Measurements from ENCODE around the gene AMD1. TPM values are rescaled to one million over a fixed set of nuclear protein-coding genes. Genes with fewer than 3 reads are reported as not detected.
"Not testable (repeated sequence)": the region's sequence is repeated elsewhere in the genome, so short reads cannot be mapped to it uniquely, and the experiment has no call there.

The AMD1 gene
- total RNA-seq, result 10 to 100 TPM; 71.2 to 85.1 TPM

DNA sequence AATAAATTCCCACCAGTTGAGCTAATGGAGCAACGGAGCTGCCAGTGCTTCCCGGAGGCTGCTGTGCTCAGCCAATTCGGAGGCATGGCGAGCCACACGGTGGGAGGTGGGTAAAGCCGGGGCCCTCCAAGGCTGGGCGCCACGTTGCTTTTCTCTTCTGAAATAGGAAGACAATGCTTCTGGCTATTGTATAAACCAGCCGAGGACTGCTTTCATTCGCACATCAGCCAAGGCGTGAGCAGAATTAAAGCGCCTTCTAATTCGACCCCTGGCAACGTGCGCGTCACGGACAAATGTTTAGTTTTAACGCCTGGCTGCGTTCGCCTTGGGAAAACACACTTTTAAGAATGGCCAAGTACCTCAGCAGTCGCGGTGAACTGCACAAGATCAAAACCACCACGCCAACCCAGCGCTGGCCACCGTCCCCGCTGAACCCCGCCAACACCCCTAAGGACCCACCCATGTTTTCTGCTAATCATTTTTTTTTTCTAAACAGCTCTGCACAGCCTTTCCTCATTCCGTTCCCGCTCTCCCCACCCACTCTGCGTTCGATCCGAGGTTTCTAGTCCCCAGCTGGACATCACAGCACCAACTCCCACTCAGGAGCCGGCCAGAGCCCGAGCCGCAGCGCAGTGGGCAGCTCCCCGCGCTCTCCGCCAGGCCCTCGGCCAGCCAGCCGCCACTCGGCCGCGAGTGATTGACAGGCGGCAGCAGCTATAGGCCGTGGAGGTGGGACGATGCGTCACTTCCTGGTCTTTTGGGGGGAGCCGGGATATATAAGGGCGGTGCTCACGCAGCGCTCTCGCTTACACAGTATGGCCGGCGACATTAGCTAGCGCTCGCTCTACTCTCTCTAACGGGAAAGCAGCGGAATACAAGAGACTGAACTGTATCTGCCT is at the start of gene AMD1:
Gene AMD1 (plus strand): TSS at position 805 of the 899 bp plus-strand sequence. CDS start 321 bp downstream, outside the sequence.
- DNase-seq (peak; percentile 97), ATAC-seq (peak; percentile 71)
- H3K4me1 Mint-ChIP-seq, result peaks cover 28% of the 10 kb centered on the region
- no peaks in the 10 kb centered on the region for H3K9me3 Mint-ChIP-seq (ENCODE audit: low read depth)
- H3K27me3 Mint-ChIP-seq, result no peaks in the 10 kb centered on the region
- H3K36me3 Mint-ChIP-seq, result peaks cover 12% of the 10 kb centered on the region
- peak within 1 kb of the TSS; percentile 88 for H3K4me3 Mint-ChIP-seq
- CTCF ChIA-PET, result interaction anchor here (0.7 to 8.2 kb wide), 10 partner anchors 8 to 834 kb away, joined by 3 to 83 read pairs (median 4); partner anchors contain the start of genes CDK19 and RPF2
- peak within 1 kb of the TSS; percentile 99 for H3K27ac Mint-ChIP-seq

DNA sequence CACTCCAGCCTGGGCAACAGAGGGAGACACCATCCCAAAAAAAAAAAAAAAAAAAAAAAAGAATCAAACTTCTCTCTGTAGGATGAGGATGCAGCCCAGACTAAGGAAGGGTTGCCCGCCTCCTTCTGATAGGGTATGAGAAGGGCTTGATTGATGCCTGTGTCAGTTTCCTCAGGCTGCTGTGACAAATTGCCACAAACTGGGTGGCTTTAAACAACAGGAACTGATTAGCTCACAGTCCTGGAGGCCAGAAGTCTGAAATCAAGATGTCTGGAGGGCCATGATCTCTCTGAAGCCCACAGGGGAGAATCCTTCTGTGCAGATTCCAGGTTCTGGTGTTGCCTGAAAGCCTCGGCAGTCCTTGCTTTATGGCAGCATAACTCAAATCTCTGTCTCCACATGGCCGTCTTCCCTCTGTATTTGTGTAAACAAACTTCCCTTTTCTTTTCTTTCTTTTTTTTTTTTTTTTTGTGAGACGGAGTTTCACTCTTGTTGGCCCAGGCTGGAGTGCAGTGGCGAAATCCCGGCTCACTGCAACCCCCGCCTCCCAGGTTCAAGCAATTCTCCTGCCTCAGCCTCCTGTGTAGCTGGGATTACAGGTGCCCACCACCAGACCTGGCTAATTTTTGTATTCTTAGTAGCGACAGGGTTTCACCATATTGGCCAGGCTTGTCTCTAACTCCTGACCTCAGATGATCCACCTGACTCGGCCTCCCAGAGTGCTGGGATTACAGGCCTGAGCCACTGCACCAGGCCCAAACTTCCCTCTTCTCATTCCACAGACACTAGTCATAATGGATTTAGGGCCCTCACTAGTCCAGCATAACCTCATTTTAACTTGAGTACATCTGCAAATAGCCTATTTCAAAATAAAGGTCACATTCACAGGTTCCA is 48.1 kb upstream of the AMD1 start:
- Mint-ChIP-seq H3K36me3 (no peaks in the 10 kb centered on the region), H3K4me3 (no peak overlapping the region), H3K27ac (no peak overlapping the region), H3K27me3 (peaks cover 3% of the 10 kb centered on the region), H3K4me1 (peaks cover 9% of the 10 kb centered on the region), H3K9me3 (ENCODE audit: low read depth) (no peaks in the 10 kb centered on the region)
- DNase-seq, result no peak
- CTCF ChIA-PET, result interaction anchor here (0.7 kb wide), 1 partner anchor 126 kb away, joined by 3 read pairs; no protein-coding TSS in a partner anchor
- ATAC-seq, result no peak

DNA sequence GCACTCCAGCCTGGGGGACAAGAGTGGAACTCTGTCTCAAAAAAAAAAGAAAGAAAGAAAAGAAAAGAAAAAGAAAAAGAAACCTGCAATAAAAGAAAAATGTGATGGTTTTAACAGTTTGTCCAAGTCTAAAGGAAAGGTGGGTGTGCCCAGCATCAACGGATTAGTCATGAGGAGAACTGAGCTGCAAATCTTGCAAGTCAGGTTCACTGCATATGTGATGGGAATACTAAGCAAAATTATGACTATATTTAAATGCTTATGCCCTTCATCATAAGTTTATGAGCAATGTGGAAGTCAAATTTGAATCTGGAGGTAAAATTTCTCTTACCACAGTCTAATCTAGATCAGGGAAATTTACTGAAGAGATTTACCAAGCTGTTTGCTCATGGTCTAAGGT is 46.2 kb upstream of the AMD1 start:
- no peak overlapping the region for H3K27ac Mint-ChIP-seq
- H3K27me3 Mint-ChIP-seq, result no peaks in the 10 kb centered on the region
- ATAC-seq (no peak), DNase-seq (no peak)
- no peaks in the 10 kb centered on the region for H3K9me3 Mint-ChIP-seq (ENCODE audit: low read depth)
- CTCF ChIA-PET, result interaction anchor here (0.5 to 0.7 kb wide), 2 partner anchors 46 to 129 kb away, joined by 3 read pairs; partner anchors contain the start of gene AMD1
- no peaks in the 10 kb centered on the region for H3K36me3 Mint-ChIP-seq
- no peaks in the 10 kb centered on the region for H3K4me1 Mint-ChIP-seq
- H3K4me3 Mint-ChIP-seq, result no peak overlapping the region

DNA sequence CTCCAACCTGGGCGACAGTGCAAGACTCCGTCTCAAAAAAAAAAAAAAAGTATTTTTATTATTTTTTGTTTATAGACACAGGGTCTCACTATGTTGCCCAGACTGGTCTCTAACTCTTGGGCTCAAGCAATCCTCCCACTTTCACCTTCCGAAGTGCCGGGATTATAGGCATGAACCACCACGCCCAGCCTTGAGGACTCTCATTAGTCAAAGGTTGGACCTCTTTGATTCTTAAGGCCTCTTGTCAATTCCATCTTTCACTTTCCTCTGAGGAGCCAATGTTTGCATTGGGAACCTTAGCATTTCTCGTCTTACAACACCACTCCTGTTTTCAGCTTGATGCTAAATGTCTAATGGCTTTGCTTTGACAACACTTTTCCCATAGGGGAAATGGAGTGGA is 43.2 kb upstream of the AMD1 start:
- Mint-ChIP-seq H3K27ac (no peak overlapping the region), H3K4me3 (no peak overlapping the region), H3K9me3 (ENCODE audit: low read depth) (no peaks in the 10 kb centered on the region), H3K4me1 (no peaks in the 10 kb centered on the region), H3K36me3 (no peaks in the 10 kb centered on the region), H3K27me3 (no peaks in the 10 kb centered on the region)
- CTCF ChIA-PET, result no interaction called here
- ATAC-seq, result no peak
- DNase-seq, result no peak

DNA sequence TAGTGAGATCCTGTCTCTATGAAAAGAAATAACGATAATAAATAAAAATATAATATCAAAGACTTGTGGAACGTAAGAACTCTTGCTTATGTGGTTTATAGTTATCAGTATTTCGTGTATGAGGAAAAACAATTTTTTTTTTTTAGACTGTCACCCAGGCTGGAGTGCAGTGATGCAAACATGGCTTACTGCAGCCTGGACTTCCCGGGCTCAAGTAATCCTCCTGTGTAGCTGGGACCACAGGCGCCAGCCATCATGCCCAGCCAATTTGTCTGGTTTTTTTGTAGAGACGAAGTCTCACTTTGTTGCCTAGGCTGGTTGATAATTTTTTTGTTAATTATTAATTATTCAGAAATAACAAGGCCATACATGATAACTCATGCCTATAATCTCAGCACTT is 40.8 kb upstream of the AMD1 start:
- ATAC-seq (no peak), DNase-seq (no peak)
- Mint-ChIP-seq H3K27me3 (no peaks in the 10 kb centered on the region), H3K4me3 (no peak overlapping the region), H3K4me1 (no peaks in the 10 kb centered on the region), H3K27ac (no peak overlapping the region), H3K9me3 (ENCODE audit: low read depth) (no peaks in the 10 kb centered on the region), H3K36me3 (no peaks in the 10 kb centered on the region)
- CTCF ChIA-PET, result no interaction called here

DNA sequence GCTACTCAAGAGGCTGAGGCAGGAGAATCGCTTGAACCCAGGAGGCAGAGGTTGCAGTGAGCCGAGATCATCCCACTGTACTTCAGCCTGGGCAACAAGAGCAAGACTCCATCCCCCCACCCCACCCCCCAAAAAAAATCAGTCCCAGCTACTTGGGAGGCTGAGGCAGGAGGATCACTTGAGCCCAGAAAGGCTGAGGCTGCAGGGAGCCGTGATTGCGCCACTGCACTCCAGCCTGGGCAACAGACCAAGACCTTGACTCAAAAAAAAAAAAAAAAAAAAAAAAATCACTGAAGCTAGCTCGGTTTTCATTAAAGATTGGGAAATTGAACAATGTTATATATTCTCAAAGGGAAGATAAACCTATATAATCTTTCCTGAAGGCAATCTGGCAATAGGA is 38.8 kb upstream of the AMD1 start:
- H3K9me3 Mint-ChIP-seq (ENCODE audit: low read depth); DNase-seq; CTCF ChIA-PET; H3K4me1 Mint-ChIP-seq; ATAC-seq; H3K27ac Mint-ChIP-seq; H3K4me3 Mint-ChIP-seq; H3K36me3 Mint-ChIP-seq; H3K27me3 Mint-ChIP-seq: not testable (repeated sequence)

DNA sequence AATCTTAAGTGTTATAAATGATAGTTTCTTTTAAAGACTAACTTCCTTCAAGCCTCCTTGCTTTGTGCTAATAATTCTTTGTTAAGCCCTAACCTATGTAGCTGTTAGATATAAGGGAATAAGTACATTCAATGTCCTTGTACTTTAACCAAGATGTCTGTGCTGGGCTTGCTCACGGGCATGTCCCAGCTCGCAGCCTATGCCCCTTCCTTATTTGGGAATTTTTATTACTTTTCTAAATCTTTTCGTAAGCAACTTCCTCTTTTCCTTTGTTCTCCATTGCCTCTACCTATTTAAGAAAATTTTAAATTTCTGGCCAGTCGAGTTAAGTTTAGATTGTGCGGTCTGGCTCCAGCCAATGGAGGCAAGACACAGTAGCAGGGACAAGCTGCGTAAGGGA is 33.3 kb upstream of the AMD1 start:
- no peak for DNase-seq
- Mint-ChIP-seq H3K27me3 (no peaks in the 10 kb centered on the region), H3K4me3 (no peak overlapping the region), H3K9me3 (ENCODE audit: low read depth) (no peaks in the 10 kb centered on the region), H3K4me1 (no peaks in the 10 kb centered on the region), H3K27ac (no peak overlapping the region), H3K36me3 (no peaks in the 10 kb centered on the region)
- CTCF ChIA-PET, result no interaction called here
- no peak for ATAC-seq

DNA sequence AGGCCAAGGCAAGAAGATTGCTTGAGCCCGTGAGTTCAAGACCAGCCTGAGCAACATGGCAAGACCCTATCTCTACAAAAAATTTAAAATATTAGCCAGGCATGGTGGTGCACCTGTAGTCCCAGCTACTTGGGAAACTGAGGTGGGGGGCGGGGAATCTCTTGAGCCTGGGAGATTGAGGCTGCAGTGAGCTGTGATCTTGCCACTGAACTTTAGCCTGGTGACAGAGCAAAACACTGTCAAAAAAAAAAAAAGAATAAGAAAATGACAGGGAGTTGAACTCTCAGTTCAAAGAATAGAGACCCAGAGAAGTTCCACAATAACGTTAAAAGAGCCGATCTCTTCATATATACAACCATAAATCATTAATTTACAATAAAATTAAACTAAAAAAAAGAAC is 24.8 kb upstream of the AMD1 start:
- DNase-seq, result no peak
- Mint-ChIP-seq H3K27me3 (peaks cover 3% of the 10 kb centered on the region), H3K36me3 (no peaks in the 10 kb centered on the region), H3K27ac (no peak overlapping the region), H3K9me3 (ENCODE audit: low read depth) (no peaks in the 10 kb centered on the region), H3K4me1 (no peaks in the 10 kb centered on the region), H3K4me3 (no peak overlapping the region)
- ATAC-seq, result no peak
- CTCF ChIA-PET, result no interaction called here

DNA sequence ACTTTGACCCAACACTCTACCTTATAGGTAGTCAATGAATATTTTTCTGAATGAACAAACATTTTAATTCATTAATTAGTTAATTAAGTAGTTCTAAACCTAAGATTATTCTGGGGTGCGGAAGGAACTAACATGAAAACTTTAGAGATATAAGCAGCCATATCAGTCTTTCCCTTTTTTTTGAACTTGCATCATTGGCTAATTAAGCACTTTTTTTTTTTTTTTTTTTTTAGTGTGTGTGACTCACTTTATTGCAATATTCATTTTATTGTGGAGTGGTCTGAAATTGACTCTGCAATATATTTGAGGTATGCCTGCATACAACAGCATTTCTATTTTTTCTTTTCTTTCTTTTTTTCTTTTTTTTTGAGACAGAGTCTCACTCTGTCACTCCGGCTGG is 21.8 kb upstream of the AMD1 start:
- H3K9me3 Mint-ChIP-seq (ENCODE audit: low read depth), result no peaks in the 10 kb centered on the region
- H3K27me3 Mint-ChIP-seq, result peaks cover 3% of the 10 kb centered on the region
- no peak for DNase-seq
- ATAC-seq, result no peak
- no peak overlapping the region for H3K4me3 Mint-ChIP-seq
- H3K36me3 Mint-ChIP-seq, result no peaks in the 10 kb centered on the region
- CTCF ChIA-PET, result interaction anchor here (0.6 kb wide), 1 partner anchor 18 kb away, joined by 3 read pairs; no protein-coding TSS in a partner anchor
- H3K4me1 Mint-ChIP-seq, result no peaks in the 10 kb centered on the region
- H3K27ac Mint-ChIP-seq, result no peak overlapping the region

DNA sequence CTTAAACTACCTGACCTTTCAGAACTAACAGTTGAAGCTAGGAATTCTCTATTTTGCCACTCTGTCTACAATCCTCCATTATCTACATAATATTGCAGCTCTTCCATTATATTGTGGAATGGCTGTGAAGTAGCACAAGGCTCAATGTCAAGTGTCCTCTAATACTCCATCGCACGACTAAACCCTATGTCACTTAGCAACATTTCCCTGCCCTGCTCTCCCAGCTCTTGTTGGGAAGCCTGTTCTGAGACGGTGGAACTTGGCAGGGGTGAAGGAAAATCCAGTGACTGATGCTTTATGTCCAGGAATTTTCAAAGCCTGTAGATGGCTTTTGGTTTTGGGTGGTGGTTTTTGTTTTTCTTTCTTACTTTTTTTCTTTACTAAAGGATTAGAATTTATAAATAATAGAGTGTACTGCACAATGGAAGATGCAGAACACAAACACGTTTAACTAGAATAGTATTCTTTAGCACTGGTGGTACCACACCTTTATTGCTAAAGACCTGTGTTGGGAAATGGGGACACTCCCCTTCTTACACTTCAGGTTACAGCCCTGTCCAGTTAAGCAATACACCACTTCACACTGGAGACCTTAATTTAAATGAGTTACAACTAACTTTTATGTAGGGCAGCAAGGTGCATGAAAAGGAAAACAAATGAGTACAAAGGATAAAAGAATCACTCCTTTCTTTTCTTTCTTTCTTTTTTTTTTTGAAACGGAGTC is 20.7 kb upstream of the AMD1 start:
- Mint-ChIP-seq H3K4me3 (no peak overlapping the region), H3K36me3 (no peaks in the 10 kb centered on the region), H3K27me3 (peaks cover 3% of the 10 kb centered on the region), H3K27ac (no peak overlapping the region), H3K9me3 (ENCODE audit: low read depth) (no peaks in the 10 kb centered on the region), H3K4me1 (no peaks in the 10 kb centered on the region)
- CTCF ChIA-PET, result no interaction called here
- DNase-seq (no peak), ATAC-seq (no peak)

DNA sequence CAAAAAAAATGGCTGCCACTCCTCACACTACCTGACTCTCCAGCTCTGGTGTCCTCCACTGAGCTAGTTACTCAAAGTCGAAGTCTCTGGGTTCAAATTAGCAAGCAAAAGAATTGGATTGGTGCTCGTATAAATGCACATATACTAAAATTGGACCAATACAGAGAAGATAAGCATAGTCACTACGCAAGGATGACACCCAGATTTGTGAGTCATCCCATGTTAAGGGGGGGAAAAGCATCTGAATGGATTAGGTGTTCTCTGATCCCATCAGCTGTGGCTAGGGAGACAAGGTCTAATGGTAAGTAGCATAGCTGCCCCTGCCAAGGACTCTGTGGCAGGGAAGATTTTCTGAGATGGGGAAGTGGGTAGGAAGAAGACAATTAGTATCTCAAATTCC is 18.3 kb upstream of the AMD1 start:
- H3K4me1 Mint-ChIP-seq, result peaks cover 9% of the 10 kb centered on the region
- CTCF ChIA-PET, result no interaction called here
- H3K36me3 Mint-ChIP-seq, result no peaks in the 10 kb centered on the region
- H3K4me3 Mint-ChIP-seq, result no peak overlapping the region
- ATAC-seq, result no peak
- no peak for DNase-seq
- no peaks in the 10 kb centered on the region for H3K9me3 Mint-ChIP-seq (ENCODE audit: low read depth)
- no peaks in the 10 kb centered on the region for H3K27me3 Mint-ChIP-seq
- no peak overlapping the region for H3K27ac Mint-ChIP-seq

DNA sequence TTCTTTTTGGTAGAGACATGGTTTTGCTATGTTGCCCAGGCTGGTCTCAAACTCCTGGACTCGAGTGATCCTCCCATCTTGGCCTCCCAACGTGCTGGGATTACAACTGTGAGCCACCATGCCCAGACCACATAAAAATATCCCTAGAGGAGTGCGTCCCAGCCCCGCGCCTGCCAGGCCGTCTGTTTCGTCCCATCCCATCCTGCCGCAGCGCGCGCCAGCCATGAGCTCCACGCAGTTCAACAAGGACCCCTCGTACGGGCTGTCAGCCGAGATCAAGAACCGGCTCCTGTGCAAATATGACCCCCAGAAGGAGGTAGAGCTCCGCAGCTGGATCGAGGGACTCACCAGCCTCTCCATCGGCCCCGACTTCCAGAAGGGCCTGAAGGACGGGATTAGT is 16.6 kb upstream of the AMD1 start:
- Mint-ChIP-seq H3K9me3 (ENCODE audit: low read depth) (no peaks in the 10 kb centered on the region), H3K27ac (no peak overlapping the region), H3K4me3 (no peak overlapping the region), H3K36me3 (no peaks in the 10 kb centered on the region), H3K4me1 (peaks cover 9% of the 10 kb centered on the region), H3K27me3 (no peaks in the 10 kb centered on the region)
- ATAC-seq (no peak), DNase-seq (no peak)
- CTCF ChIA-PET, result no interaction called here

DNA sequence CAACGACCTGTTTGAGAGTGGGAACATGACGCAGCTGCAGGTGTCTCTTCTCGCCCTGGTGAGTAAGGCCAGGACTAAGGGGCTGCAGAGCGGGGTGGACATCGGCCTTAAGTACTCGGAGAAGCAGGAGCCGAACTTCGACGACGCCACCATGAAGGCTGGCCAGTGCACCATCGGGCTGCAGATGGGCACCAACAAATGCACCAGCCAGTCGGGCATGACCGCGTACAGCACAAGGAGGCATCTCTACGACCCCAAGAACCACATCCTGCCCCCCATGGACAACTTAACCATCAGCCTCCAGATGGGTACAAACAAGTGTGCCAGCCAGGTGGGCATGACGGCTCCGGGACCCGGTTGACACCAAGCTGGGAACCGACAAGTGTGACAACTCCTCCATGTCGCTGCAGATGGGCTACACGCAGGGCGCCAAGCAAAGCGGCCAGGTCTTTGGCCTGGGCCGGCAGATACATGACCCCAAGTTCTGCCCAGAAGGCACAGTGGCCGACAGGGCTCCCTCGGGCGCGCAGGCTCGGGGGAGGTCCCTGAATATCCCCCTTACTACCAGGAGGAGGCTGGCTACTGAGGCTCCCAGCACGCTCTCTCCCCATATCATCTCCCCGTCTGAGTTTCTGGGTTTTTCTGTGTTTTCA is 15.9 kb upstream of the AMD1 start:
- no peaks in the 10 kb centered on the region for H3K9me3 Mint-ChIP-seq (ENCODE audit: low read depth)
- H3K4me1 Mint-ChIP-seq, result peaks cover 9% of the 10 kb centered on the region
- DNase-seq, result no peak
- H3K4me3 Mint-ChIP-seq, result no peak overlapping the region
- H3K27me3 Mint-ChIP-seq, result no peaks in the 10 kb centered on the region
- no peaks in the 10 kb centered on the region for H3K36me3 Mint-ChIP-seq
- ATAC-seq, result no peak
- no peak overlapping the region for H3K27ac Mint-ChIP-seq
- CTCF ChIA-PET, result no interaction called here

Data from activated CD8-positive, alpha-beta memory T cell treated with anti-CD3 and anti-CD28 coated beads, Interleukin-2, amount 10 ng/mL, durations not matched to agents 7 days and 5 days (primary cell).